IPS-18c (cell line): Measurements from ENCODE around the gene C4orf51.

Source experiments
- H3K4me3 ChIP-seq: 2 replicates; pipeline ENCODE4 v1.7.0; 2013; ENCODE audit warnings: low read depth, mild to moderate bottlenecking, low read length, moderate library complexity; ENCODE audit not compliant: insufficient read depth
- H3K9me3 ChIP-seq: one replicate; pipeline ENCODE4 v1.6.1; 2013; ENCODE audit warnings: mild to moderate bottlenecking, low read length, moderate library complexity; ENCODE audit not compliant: control insufficient read depth, insufficient read depth

The C4orf51 gene

DNA sequence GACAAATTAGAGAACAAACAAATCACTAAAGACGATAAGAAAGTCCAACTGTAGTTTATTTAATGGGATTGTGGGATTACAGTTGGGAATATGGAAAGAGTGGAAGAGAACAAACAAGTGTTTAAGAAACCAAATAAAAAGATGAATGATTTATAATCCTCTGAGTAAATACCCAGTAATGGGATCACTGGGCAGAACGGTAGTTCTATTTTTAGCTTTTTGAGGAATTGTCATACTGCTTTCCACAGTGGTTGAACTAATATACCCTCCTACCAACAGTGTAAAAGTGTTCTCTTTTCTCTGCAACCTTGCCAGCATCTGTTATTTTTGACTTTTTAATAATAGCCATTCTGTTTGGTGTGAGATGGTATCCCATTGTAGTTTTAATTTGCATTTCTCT, 15.0 kb downstream of the C4orf51 start:
- Histone ChIP-seq H3K9me3 (no peaks in the 10 kb centered on the region), H3K4me3 (no peak overlapping the region)

DNA sequence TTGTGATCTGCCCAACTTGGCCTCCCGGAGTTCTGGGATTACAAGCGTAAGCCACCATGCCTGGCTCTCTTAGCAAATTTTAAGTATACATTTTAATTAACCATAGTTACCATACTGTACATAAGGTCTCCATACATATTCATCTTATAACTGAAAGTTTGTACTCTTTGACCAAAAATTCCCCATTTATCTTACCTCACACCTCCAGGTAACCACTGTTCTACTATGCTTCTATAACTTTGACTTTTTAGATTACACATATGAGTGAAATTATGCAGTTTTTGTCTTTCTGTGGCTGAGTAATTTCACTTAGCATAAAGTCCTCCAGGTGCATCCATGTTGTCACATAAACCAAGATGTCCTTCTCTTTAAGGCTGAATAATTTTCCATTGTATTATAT, 17.4 kb downstream of the C4orf51 start:
- Histone ChIP-seq H3K9me3 (no peaks in the 10 kb centered on the region), H3K4me3 (no peak overlapping the region)

DNA sequence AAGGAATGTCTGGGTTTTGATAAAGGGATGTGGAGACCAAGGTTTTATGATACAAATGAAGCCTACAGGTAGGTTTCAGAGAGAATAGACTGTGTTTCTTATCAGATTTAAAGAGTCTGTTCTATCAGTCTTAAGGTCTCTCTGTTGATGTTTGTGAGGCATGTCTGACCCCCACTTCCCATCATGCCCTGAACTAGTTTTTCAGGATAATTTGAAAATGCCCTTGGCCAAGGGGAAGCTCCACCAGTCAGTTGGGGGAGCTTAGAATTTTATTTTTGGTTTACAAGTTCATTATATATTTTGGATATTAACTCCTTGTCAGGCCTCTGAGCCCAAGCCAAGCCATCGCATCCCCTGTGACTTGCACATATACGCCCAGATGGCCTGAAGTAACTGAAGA, 18.6 kb downstream of the C4orf51 start:
- Histone ChIP-seq H3K9me3 (no peaks in the 10 kb centered on the region), H3K4me3 (no peak overlapping the region)

DNA sequence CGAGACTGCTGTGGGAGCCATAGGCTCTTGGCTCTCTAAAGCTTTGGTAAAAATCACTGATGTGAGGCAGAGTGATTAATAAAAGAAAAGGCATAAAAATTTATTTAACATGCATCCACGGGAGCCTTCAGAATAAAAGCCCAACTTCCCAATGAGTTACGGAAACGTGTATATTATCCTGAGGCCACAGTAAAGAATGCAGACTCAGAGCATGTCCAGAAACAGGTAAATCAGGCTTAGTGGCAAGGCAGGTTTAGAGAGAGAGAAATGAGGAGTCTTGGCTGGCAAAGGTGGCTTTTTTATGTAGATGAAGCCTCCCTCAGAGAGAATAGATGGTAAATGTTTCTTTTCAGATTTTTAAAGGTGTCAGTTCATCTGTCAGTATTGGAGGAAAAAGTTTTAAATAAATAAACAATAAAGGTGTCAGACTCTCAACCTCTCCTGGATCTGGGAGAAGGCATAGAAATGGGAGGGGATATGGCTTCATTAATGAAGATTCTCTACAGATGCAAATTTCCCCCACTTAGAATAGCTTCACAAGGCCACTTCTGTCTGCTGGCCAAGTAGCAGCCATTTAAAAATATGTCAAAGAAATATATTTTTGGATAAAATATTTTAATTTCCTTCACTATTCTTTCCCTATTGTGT, 24.0 kb downstream of the C4orf51 start:
- H3K9me3 ChIP-seq = no peaks in the 10 kb centered on the region
- H3K4me3 ChIP-seq = no peak overlapping the region

DNA sequence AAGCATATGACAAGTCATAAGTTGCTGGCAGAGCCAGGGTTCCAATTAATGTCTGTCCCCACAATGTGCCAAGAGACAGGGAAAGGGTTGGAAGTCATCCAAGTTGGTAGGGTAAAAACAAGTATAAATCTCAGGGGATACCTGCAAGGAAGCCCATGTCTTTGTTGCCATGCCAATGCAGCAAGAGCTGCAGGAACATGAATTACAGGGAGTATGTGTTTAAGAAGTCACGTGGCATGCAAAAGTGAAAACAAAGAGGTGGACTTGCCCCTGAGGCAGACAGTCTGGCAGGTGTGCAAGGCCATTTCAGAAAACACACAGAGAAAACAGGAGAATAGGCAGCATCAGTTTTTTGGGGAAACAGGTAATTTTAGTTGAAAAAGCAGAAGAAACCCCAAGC, 29.4 kb downstream of the C4orf51 start:
- no peak overlapping the region for H3K4me3 ChIP-seq

DNA sequence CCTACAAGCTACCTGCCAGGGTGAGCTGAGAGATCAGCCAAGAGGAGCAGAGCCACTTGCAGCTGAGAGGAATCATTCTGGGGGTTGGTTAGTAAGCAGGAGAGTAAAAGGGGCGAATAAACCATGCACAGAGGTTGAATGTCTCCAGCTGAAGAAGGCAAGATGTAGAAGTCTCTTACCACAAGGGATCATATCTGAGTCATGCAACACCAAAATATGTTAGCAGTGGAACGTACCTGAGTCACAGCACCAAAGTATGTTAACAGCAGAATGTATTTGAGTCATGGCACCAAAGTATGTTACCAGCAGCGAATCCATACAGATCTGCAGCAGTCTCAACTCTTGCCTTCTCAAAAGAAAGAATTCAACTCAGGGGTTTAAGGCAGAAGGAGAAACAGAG, 29.9 kb downstream of the C4orf51 start:
- no peak overlapping the region for H3K4me3 ChIP-seq
- H3K9me3 ChIP-seq = no peaks in the 10 kb centered on the region

More for the DNA sequence above, 29.4 kb downstream of the C4orf51 start:
- H3K9me3 ChIP-seq = no peaks in the 10 kb centered on the region

DNA sequence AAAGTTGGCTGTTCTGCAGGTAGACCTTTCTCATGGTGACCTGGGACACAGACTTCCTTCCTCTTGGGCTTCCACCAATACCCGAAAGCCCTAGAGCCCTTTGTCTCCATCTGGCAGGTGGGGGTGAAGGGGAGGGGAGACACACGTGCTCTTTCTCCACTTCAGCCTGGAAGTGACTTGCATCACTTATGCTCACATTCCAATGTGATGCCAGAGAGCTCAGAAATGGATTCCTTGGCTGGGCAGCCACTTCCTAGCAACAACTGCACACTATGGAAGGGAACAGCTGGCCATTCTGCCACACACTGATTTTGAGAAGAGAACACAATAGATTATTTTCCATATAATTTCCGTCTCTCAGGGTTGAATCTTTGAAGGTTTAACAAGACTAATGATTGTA, 36.3 kb downstream of the C4orf51 start:
- Histone ChIP-seq H3K4me3 (no peak overlapping the region), H3K9me3 (no peaks in the 10 kb centered on the region)

DNA sequence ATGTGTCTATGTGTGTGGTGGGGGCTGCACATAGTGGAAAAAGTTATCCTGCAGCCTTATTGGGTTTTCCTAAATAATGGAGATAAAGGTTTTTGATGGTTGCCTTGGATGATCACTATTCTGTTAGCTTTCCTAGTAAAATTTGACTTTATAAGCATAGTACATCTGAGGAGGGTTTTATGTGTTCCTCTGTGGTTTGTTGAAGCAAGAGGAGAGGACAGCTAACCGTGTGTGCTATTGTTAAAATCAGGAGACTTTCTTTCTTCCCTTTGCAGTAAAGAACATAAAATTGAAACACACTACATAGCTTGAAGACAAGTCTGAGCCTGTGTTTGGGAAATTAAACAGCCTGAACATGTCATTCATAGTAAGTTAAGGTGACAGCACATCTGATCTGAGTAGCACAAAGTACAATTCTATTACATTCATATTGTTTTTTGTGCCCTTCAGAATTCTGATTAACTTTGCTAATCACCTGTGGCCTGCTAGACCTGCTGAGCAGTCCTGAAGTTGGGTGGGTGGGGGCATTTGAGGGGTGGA, 36.8 kb downstream of the C4orf51 start:
- Histone ChIP-seq H3K9me3 (no peaks in the 10 kb centered on the region), H3K4me3 (no peak overlapping the region)

DNA sequence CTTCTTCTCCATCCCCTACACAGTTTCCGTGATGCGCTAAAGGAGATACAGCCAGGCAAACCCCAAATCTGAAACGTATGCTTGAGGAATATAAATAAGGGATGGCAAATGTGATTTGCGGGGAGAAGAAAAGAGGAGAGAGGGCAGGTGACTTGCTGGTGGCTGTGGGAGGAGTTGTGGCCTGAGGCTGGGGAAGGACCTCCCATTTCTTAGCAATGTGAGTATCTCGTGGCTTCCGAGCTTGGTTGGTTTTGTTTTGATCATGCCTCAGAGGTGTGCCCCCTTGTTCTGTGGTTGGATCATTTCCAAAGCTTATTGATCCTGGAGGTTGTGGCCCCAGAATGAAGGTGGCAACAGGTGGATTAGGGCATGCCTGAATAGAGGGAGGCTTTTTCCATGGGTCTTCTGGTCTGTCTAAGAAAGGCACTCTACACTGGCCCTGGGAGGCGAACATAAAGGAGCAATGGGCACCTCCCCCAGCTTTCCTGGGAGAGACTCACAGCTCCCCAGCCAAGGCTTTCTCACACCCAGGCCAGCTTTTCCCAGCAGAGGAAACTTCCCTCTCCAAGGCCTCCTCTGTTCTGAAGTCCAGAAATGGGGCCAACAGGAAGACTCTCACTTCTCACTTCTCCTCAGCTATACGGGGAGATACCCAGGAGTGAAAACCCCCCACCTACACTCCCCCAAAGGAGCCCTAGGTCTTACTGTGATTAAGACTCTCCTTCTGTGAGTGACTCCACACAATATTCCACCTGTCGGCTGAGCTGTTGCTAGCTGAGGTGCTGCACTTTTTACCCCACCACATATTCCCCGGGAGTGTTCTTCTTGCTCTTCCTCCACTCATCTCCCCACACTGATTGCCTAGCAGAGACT, 40.0 kb downstream of the C4orf51 start:
- Histone ChIP-seq H3K4me3 (no peak overlapping the region), H3K9me3 (no peaks in the 10 kb centered on the region)

DNA sequence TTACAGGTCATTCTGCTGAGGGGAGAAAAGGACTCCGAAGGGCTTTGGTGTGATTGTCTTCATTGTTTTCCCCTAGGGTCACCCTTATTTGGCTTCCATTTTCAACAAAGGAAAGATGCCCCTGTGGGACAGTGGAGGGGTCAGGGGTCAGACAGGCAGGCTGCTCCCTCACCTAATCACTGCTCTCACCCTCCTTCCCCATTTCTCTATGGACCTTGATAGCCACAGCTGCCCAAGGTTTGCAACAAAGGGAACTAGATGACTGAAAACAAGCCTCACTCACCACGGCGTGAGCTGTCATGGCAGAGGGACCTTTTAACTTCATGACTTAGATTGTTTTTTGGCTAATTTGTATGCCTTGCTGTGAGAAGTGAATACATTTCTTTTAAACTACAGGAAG, 40.7 kb downstream of the C4orf51 start:
- Histone ChIP-seq H3K9me3 (no peaks in the 10 kb centered on the region), H3K4me3 (no peak overlapping the region)

DNA sequence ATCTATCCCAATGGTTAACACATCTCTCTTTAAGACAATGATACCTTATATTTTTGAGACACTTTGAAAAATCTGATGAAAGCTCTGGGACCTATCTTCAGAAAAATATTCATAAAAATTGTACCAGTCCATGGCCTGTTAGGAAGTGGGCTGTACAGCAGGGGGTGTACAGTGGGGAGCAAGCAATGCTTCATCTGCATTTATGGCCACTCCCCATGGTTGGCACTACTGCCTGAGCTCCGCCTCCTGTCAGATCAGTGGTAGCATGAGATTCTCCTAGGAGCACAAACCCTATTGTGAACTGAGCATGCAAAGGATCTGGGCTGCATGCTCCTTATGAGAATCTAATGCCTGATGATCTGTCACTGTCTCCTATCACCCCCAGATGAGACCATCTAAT, 42.6 kb downstream of the C4orf51 start:
- H3K9me3 ChIP-seq = no peaks in the 10 kb centered on the region
- no peak overlapping the region for H3K4me3 ChIP-seq

DNA sequence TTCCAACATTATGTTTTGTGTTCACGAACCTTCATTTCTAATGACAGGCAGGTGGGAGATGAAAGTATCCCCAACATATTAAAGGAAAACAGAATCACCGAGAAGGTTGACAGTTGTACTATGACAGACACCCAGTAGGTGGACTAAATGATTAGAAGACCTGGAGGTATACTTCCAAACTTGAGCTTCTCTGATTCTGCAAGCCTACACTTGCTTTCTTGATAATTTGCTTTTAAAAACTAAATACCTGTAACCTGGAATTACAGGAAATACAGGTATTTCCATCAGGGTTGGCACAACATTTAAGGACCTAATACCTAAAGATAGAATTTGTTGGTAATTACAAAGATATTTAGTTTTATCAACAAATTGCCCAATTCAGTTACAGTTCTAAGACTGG, 43.4 kb downstream of the C4orf51 start:
- Histone ChIP-seq H3K9me3 (no peaks in the 10 kb centered on the region), H3K4me3 (no peak overlapping the region)

DNA sequence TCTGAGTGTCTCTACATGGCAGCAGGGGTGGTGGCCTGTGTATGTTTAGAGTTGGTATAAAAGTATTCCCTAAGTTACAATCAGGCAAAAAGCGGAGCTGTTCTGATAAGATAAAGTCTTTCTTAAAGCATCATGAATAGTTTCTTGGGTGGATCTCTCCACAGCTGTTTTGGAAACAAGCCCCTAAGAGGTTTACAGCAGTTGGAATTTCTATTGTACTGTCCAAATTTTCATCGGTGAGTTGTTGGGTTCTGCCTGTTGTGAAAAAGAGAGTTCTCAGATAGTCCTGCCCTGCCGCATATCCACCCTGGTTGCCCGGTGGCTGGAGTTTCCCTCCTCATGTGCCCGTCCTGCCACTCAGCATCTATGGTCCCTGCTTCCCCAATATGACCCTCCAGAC, 50.1 kb downstream of the C4orf51 start:
- Histone ChIP-seq H3K9me3 (no peaks in the 10 kb centered on the region), H3K4me3 (no peak overlapping the region)

DNA sequence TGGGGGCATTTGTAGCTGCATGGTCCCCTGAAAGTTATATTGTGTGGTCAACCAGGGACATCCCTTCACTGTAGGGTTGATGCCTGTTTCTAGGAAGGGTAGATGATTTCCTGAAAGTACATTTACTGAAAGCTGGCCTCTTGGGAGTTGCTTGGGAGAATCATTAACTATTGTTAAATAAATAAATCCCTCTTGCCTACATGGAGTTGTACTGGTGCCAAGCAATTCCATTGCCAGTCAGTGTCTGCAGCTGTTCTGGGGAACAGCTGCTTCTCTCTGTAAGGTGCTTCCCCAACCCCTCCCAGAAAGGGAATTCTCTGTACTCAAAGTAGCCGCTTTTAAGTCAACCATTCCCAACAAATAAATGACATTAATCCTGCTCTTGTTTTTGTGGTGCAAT, 51.1 kb downstream of the C4orf51 start:
- H3K9me3 ChIP-seq = no peaks in the 10 kb centered on the region
- no peak overlapping the region for H3K4me3 ChIP-seq

DNA sequence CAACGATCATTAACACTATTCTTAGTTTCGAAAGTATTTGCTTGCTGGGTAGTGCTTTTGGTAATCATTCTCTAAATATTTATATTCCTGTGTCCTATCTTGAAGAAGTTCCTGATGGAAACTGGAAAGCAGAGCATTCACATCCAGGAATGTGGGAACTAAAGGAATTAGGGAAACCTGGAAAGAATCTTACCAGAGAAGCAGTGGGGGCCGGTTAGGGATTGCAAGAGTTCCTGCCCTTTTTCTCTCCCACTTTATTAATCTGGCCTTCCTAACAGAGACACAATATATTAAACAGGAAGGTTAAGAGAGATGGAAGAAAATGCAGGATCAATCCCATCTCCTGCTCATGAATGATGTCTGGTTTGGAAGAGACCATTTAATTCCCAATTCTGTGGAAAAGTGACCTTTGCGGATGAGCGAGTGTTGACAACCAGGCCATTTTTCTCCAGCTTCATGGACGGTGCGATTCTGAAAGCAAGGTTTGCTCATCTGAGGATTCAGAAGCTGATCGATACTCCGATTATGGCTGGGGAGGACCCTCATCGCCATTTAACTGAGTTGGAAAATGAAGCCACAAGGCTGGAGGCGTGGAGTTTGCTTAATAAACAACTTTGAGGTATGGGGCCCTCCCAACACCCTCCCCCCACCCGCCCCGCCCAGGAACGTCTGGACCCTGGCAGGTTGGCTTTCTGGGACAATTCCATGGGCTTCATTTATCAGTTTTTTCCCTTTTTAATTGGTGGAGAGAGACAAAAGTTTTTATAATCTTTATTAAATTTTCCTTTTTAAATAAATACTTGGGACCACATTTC, 52.3 kb downstream of the C4orf51 start:
- Histone ChIP-seq H3K9me3 (no peaks in the 10 kb centered on the region), H3K4me3 (peak overlapping the region; percentile 39; the same call in 1 of the 2 replicates)

DNA sequence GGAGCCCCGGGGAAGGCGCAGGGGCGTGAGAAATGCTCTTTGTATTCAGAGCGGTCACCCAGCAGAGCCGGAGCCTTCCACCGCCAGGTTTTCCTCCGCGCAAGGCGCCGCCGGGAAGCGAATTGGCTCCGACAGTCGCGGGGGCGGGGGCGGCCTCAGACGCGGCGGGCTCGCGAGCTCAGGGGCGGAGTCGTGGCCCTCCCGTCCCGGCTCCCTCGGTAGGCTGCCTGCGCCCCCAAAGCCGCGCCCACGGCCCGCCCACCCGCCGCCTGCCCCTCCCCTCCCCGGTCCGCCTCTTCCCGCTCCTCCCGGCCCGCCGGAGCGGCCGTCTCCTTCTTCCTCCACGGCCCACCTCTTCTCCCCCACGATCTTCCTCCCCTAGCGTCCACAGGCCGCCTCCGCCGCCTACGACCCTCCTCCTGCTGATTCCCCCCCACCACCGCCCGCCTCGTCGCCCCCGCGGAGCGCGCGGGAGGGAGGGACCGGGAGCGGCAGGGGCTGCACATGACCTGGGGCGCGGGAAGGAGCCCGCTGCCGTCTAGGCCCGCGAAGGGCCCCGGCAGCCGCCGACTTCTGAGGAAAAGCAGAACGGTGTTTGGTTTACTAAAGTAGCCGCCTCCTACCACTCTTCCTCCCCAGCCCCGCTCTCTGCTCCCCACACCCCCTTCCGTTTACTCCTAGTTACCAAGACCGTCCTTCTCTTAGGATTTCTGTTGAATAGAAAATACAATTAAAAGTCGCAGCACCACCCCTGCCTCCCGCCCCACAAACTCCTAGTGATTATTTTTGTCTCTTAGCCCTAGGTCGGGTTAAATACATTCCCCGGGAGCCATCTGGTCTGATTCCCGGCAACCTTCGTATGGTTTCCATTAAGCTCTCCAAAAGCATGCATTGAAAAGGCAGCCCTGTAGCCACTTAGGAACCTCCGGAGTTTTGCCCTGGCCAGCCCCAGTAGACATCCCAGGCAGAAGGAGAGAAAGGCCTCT, 53.2 kb downstream of the C4orf51 start:
- Histone ChIP-seq H3K4me3 (peak overlapping the region; percentile 62; the same call in 1 of the 2 replicates), H3K9me3 (no peaks in the 10 kb centered on the region)
